COLO668 (cell line): ENCODE data around the gene KLHL18.
"Not testable (repeated sequence)": the region's sequence is repeated elsewhere in the genome, so short reads cannot be mapped to it uniquely, and the experiment has no call there.

ENCODE experiments used
- DNase-seq: peaks from one replicate; lab custom pipeline; 2025; ENCODE audit not compliant: unreplicated experiment; lab: John Stamatoyannopoulos, UW

Gene KLHL18

GRCh38 chr3:47282424-47283192, at the start of gene KLHL18, which contains the start of gene KIF9:
Gene KLHL18 (plus strand): TSS chr3:47282944. CDS start chr3:47282966, 22 bp downstream.
Gene KIF9 (minus strand): TSS chr3:47282799. CDS start chr3:47277374, 5,425 bp downstream.
- peak; percentile 93 for DNase-seq

DNA sequence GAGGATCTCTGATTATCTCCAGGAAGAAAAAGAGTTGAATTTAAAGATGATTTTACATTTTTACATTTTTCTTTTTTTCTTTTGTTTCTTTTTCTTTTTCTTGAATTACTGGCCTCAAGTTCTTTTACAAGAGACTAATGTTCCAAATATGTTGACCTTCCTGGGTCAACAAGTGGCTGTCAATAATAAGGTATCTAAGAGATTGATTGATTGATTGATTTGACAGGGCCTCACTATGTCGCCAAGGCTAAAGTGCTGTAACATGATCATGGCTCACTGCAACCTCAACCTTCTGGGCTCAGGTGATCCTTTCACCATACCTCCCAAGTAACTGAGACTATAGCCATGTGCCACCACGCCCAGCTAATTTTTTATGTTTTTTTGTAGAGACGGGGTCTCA, 44.7 kb upstream of the KLHL18 start:
- DNase-seq: no peak

GRCh38 chr3:47239929-47240328, 42.8 kb upstream of the KLHL18 start:
- no peak for DNase-seq

DNA sequence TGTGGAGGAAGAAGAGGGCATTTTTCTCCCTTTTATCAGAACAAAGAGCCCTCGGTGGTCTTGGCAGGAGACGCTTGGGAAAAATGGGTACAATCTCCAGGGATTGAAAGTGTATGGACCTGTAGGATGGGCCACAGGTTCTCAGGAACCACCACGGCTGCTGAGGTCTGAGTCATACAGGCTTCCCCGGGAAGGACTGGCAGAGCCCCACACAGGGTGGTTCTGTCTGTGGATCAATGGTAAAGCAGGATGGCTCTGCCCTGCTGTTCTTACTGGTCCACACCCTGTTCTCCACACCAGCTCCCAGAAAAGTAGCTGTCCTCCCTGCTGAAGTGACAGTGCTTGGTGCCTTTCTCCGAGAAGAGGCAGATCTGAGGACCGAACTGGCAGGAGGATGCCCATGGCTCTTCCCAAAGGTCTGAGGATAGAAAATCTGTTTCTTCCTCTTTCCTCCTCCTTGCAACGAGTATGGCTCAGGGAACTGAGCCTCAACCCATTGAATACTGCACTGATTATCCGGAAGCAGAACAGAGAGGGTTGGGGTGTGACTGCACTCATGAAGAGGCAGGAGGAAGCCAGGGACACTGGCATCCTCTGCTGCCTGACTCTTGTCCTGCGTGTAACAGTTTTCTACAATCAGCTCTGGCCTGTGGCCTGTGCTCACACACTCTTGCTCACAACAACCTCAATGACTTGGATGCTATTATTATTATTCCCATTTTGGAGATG, 39.2 kb upstream of the KLHL18 start:
- DNase-seq: no peak

DNA sequence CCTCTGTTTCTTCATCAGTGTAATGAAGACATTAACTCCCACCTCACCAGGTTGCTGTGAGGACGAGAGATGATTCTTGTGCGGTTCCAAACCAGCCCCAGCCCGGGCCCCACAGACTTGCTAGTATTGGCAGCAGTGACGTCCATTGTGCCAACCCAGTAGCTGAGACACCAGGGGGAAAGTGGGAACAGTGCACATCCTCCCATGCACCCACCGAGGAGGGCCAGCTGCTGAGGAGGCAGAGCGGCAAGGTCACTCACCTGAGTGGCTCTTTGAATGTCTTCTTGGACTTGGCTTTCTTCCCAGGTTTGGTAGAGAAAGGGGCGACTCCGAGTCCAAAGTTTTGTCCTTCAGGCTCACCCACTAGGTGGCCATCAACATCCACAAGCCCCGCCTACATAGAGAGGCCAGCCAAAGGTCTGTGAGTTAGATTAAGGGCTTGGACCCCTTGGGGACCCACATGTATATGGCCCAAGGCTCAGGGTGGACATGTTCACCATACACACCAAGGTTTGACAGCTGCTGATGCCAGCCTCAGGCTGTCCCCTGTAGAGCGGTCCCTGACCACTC, 38.1 kb upstream of the KLHL18 start:
- no peak for DNase-seq

GRCh38 chr3:47245271-47245670, 37.5 kb upstream of the KLHL18 start:
- DNase-seq: no peak

- DNase-seq: no peak
Observed at GRCh38 chr3:47247131-47248064, 35.3 kb upstream of the KLHL18 start.

GRCh38 chr3:47250309-47251060, 32.3 kb upstream of the KLHL18 start:
- peak; percentile 7 for DNase-seq

- not testable (repeated sequence) for DNase-seq
Observed at GRCh38 chr3:47251085-47251484, 31.7 kb upstream of the KLHL18 start.

DNA sequence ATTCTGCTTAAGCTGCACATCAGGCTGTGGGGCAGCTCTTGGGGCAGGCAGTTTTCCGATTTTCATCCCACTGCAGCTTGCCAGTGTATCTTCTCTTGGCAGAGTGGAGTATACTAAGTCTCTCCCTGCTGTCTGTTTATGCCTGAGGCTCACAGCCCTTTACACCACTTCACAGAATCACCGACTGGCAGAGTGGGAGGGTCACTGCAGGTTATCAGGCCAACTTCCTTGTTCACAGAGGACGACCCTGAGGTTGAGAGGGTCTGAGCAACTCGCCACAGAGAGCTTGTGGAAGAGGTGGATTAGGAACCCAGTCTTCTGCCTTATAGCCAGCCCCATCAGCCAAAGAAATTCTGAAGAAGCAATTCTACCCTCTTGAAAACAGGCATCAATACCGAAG, 31.1 kb upstream of the KLHL18 start:
- no peak for DNase-seq

GRCh38 chr3:47256331-47256730, 26.4 kb upstream of the KLHL18 start:
- DNase-seq: not testable (repeated sequence)

DNA sequence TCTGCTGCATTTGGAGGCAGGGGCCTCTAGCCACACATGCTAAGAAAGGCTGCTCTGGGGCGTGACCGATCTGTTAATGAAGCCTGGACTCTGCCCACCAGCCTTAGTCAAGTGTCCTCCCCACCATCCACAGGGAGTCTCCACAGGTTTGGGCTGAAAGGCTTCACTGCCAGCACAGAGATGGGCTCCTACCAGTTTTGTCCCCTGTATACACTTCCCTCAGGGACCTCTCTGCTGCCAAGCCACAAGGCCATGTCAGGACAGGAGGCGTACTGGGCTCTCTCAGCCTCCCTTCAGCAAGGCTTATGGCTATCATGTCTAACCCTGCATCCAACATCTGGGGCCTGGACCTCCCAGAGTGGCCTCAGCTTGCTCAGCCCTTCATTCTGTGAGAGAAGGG, 23.6 kb upstream of the KLHL18 start:
- DNase-seq: no peak

DNA sequence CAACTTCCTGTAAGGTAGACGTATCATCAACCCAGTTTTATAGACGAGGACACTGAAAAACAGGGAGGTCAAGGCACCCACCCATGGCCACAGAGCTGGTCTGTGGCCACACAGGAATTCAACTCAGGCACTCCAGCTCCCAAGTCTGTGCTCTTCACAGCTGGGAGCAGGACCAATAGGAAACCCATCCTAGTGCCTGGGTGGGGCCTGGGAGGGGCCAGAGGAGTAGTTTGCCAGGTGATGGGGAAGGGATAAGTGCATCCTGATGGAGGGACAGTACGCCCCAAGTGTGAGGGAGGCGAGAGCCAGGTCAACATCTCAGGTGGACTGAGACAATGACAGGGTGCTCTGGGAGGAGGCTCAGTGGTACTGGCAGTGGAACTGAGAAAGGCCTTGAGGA, 22.1 kb upstream of the KLHL18 start:
- DNase-seq: no peak

DNA sequence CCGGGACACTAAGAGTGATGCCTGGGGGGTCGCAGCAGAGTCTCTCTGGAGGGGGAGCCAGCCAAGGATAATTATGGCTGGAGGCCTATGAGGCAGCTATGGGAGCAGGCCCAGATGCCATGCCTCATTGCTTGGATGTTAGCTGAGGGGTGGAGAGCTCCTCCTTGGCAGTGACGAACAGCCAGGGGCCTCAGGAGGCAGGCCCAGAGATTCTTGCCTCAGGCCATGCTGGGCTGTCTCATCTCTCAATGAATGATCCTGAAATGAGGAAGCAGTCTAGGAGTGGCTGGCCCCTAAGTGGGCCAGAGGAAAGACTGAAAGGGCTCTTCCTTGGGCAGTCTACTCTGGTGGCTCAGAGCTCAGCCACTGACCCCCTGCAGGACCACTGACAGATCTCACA, 21.4 kb upstream of the KLHL18 start:
- no peak for DNase-seq

GRCh38 chr3:47265008-47265407, 17.7 kb upstream of the KLHL18 start:
- no peak for DNase-seq

GRCh38 chr3:47265725-47266428, 16.9 kb upstream of the KLHL18 start:
- DNase-seq: no peak

GRCh38 chr3:47266709-47267489, 15.8 kb upstream of the KLHL18 start:
- DNase-seq: peak; percentile 40

GRCh38 chr3:47267490-47267824, 15.3 kb upstream of the KLHL18 start:
- DNase-seq: no peak

DNA sequence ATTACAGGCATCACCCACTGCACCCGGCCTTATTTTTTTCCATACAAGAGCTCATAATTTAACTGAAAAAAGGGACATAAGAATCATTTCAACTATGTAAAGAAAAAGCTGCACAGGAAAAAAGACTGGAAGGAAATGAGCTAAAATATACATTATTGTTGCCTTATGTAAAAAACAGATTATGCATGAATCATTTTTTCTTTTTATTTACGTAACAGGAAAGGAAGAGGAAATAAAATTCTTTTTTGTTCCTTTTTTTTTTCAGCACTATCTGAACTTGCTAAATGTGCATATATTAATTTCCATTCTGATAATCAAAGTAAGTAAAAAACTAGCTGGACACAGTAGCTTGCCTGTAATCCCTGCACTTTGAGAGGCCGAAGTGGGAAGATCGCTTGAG, 12.2 kb upstream of the KLHL18 start:
- no peak for DNase-seq
